Neural cell (in vitro differentiated cells): ENCODE results near the gene TYW1B. TPM values are rescaled to one million over a fixed set of nuclear protein-coding genes. Genes with fewer than 3 reads are reported as not detected.
"Not testable (repeated sequence)": the region's sequence is repeated elsewhere in the genome, so short reads cannot be mapped to it uniquely, and the experiment has no call there.

Experiments used
- H2AFZ ChIP-seq: fragments of 200-600, 300-800 bp; sonication (generic), shearing (Covaris generic); 2 replicates; pipeline ENCODE4 v1.6.0; 2014; ENCODE audit warnings: low read depth, mild to moderate bottlenecking, antibody characterized with exemption, low read length, moderate library complexity
- H3F3A ChIP-seq: fragments of 200-600 bp; shearing (Covaris generic); 2 replicates; pipeline ENCODE4 v1.6.1; 2016; ENCODE audit warnings: mild to moderate bottlenecking, moderate library complexity, mixed read lengths, antibody characterized with exemption, low read length; ENCODE audit not compliant: insufficient read depth, poor library complexity, severe bottlenecking
- H3K27ac ChIP-seq: fragments of 200-600, 300-800 bp; sonication (generic), shearing (Covaris generic); 2 replicates; pipeline ENCODE4 v1.5.1; 2014; ENCODE audit warnings: mild to moderate bottlenecking, low read length, moderate library complexity
- H3K27me3 ChIP-seq: fragments of 300-800, 200-600 bp; sonication (generic), shearing (Covaris generic); 2 replicates; pipeline ENCODE4 v1.6.0; 2014; ENCODE audit warnings: mild to moderate bottlenecking, low read depth, low read length, moderate library complexity; ENCODE audit not compliant: insufficient read depth
- H3K36me3 ChIP-seq: fragments of 300-800, 200-600 bp; sonication (generic), shearing (Covaris generic); 2 replicates; pipeline ENCODE4 v1.5.1; 2014; ENCODE audit warnings: mild to moderate bottlenecking, antibody characterized with exemption, low read length, moderate library complexity; ENCODE audit not compliant: insufficient read depth
- H3K4me2 ChIP-seq: fragments of 300-800, 200-600 bp; sonication (generic), shearing (Covaris generic); 2 replicates; pipeline ENCODE4 v1.6.0; 2014; ENCODE audit warnings: mild to moderate bottlenecking, low read length
- H3K4me3 ChIP-seq: fragments of 300-800, 200-600 bp; sonication (generic), shearing (Covaris generic); 2 replicates; pipeline ENCODE4 v1.5.1; 2014; ENCODE audit warnings: mild to moderate bottlenecking, low read length, moderate library complexity
- H3K79me2 ChIP-seq: fragments of 200-600 bp; shearing (Covaris generic); replicated peaks from 2 replicates; pipeline ENCODE4 v1.6.0; 2014; ENCODE audit warnings: mild to moderate bottlenecking, low read length, moderate library complexity; ENCODE audit not compliant: insufficient read depth
- H3K9ac ChIP-seq: fragments of 300-800, 200-600 bp; sonication (generic), shearing (Covaris generic); 2 replicates; pipeline ENCODE4 v1.6.1; 2016; ENCODE audit warnings: mild to moderate bottlenecking, low read length, mixed read lengths
- H3K9me2 ChIP-seq: fragments of 200-600 bp; shearing (Covaris generic); 2 replicates; pipeline ENCODE4 v1.6.1; 2016; ENCODE audit warnings: mild to moderate bottlenecking, low read length, mixed read lengths; ENCODE audit not compliant: insufficient read depth
- H3K9me3 ChIP-seq: fragments of 200-600, 300-800 bp; sonication (generic), shearing (Covaris generic); 2 replicates; pipeline ENCODE4 v1.6.1; 2016; ENCODE audit warnings: mild to moderate bottlenecking, mixed run types, low read length, moderate library complexity, mixed read lengths
- H4K20me1 ChIP-seq: fragments of 200-600 bp; shearing (Covaris generic); 2 replicates; pipeline ENCODE4 v1.6.1; 2016; ENCODE audit warnings: mild to moderate bottlenecking, mixed run types; ENCODE audit not compliant: insufficient read depth
- CTCF ChIP-seq: fragments of 450-650 bp; IDR thresholded peaks from 2 replicates; pipeline ENCODE4 v1.5.1; 2014; ENCODE audit warnings: antibody characterized with exemption, mild to moderate bottlenecking, moderate library complexity; ENCODE audit not compliant: poor library complexity, severe bottlenecking
- EP300 ChIP-seq: fragments of 450-650 bp; conservative IDR thresholded peaks from 2 replicates; pipeline ENCODE4 v1.6.1; 2014; ENCODE audit warnings: antibody characterized with exemption, mild to moderate bottlenecking, moderate library complexity; ENCODE audit not compliant: poor library complexity, severe bottlenecking
- EZH2 ChIP-seq: fragments of 200-600, 300-800 bp; shearing (Covaris generic), sonication (generic); IDR thresholded peaks from 2 replicates; pipeline ENCODE4 v1.6.1; 2014; ENCODE audit warnings: antibody characterized with exemption, low read length, borderline replicate concordance, mild to moderate bottlenecking; ENCODE audit not compliant: insufficient read depth, poor library complexity, severe bottlenecking
- MXI1 ChIP-seq: fragments of 450-650 bp; conservative IDR thresholded peaks from 2 replicates; pipeline ENCODE4 v1.6.1; 2014; ENCODE audit warnings: antibody characterized with exemption, mild to moderate bottlenecking; ENCODE audit not compliant: poor library complexity, severe bottlenecking
- POLR2AphosphoS5 ChIP-seq: IDR thresholded peaks from 2 replicates; pipeline ENCODE4 v1.6.1; 2012
- RAD21 ChIP-seq: fragments of 450-650 bp; conservative IDR thresholded peaks from 2 replicates; pipeline ENCODE4 v1.6.1; 2014; ENCODE audit warnings: antibody characterized with exemption, mild to moderate bottlenecking, moderate library complexity
- REST ChIP-seq: IDR thresholded peaks from 2 replicates; pipeline ENCODE4 v1.6.1; 2012; ENCODE audit warnings: borderline replicate concordance
- SMC3 ChIP-seq: fragments of 450-650 bp; conservative IDR thresholded peaks from 2 replicates; pipeline ENCODE4 v1.6.1; 2014; ENCODE audit warnings: antibody characterized with exemption, mild to moderate bottlenecking, moderate library complexity; ENCODE audit not compliant: poor library complexity
- TAF1 ChIP-seq: IDR thresholded peaks from 2 replicates; pipeline ENCODE4 v1.6.1; 2012; ENCODE audit warnings: low read depth
- polyA plus RNA-seq: library from polyadenylated mRNA; depleted of rRNA; stranded (reverse); fragments of >200 nt; gene quantifications from 2 replicates; pipeline ENCODE4 v1.2.3, GENCODE V29; 2014

TYW1B gene
- polyA plus RNA-seq, 1 donor from 2014 or later: 0.97 TPM

- Histone ChIP-seq H3F3A (no peaks in the 10 kb centered on the region), H3K36me3 (no peaks in the 10 kb centered on the region), H3K9me2 (no peaks in the 10 kb centered on the region), H3K27ac (no peak overlapping the region), H2AFZ (no peak overlapping the region), H3K4me3 (no peak overlapping the region), H3K9me3 (no peaks in the 10 kb centered on the region), H3K27me3 (no peaks in the 10 kb centered on the region), H3K9ac (no peak overlapping the region), H4K20me1 (no peaks in the 10 kb centered on the region), H3K79me2 (no peaks in the 10 kb centered on the region), H3K4me2 (no peak overlapping the region)
- TF ChIP-seq RAD21 (no peak), EZH2 (no peak), MXI1 (no peak), SMC3 (no peak), EP300 (no peak), CTCF (no peak), REST (no peak), TAF1 (no peak), POLR2AphosphoS5 (no peak)
Measured at GRCh38 chr7:72710983-72711382, 117.0 kb downstream of the TYW1B start.

- Histone ChIP-seq H3K4me3 (no peak overlapping the region), H3K9me2 (no peaks in the 10 kb centered on the region), H3K36me3 (no peaks in the 10 kb centered on the region), H4K20me1 (no peaks in the 10 kb centered on the region), H2AFZ (no peak overlapping the region), H3K9ac (no peak overlapping the region), H3K79me2 (no peaks in the 10 kb centered on the region), H3K4me2 (no peak overlapping the region), H3F3A (no peaks in the 10 kb centered on the region), H3K9me3 (no peaks in the 10 kb centered on the region), H3K27me3 (no peaks in the 10 kb centered on the region), H3K27ac (no peak overlapping the region)
- TF ChIP-seq EP300: no peak
- no peak for TF ChIP-seq EZH2
- no peak for TF ChIP-seq REST
Measured at GRCh38 chr7:72709909-72710308, 118.1 kb downstream of the TYW1B start.

- H3K79me2 ChIP-seq, H3K4me3 ChIP-seq, H3K9me3 ChIP-seq, H3K9me2 ChIP-seq, H3K36me3 ChIP-seq, H4K20me1 ChIP-seq, H2AFZ ChIP-seq, H3K27me3 ChIP-seq, H3F3A ChIP-seq, H3K27ac ChIP-seq, H3K4me2 ChIP-seq, H3K9ac ChIP-seq: not testable (repeated sequence)
Measured at GRCh38 chr7:72708371-72709050, 119.5 kb downstream of the TYW1B start.
